CD14-positive monocyte (primary cell): ENCODE data around the gene FNBP1L. TPM values are rescaled to one million over a fixed set of nuclear protein-coding genes. Genes with fewer than 3 reads are reported as not detected.

Experiments used
- DNase-seq, 3 donors: peaks; one replicate each; pipeline ENCODE4 v3.0.0-alpha.2; 2011 to 2022
- H2AFZ ChIP-seq: 2 replicates; pipeline ENCODE4 v1.6.0; 2012; ENCODE audit warnings: mild to moderate bottlenecking, low read depth, low read length, inconsistent platforms; ENCODE audit not compliant: insufficient read depth, poor library complexity, severe bottlenecking
- H3K27ac ChIP-seq, 2 donors: 1 replicate in 1 of 2; 2 replicates in 1 of 2; pipeline ENCODE4 v1.5.1; 2012 to 2013; ENCODE audit warnings: low read length in 2 of 2, control low read depth in 1 of 2, inconsistent platforms in 1 of 2, low read depth in 1 of 2, mild to moderate bottlenecking in 1 of 2
- H3K27me3 ChIP-seq, 2 donors: one replicate each; pipeline versions ENCODE4 v1.6.0 to v1.6.1; 2011 to 2013; ENCODE audit warnings: low read length in 2 of 2; ENCODE audit not compliant: control insufficient read depth in 2 of 2, insufficient read depth in 2 of 2
- H3K36me3 ChIP-seq, 2 donors: replicated peaks in 1 of 2; 1 replicate in 1 of 2; 2 replicates in 1 of 2; pipeline versions ENCODE4 v1.5.1 to v1.6.1; 2012 to 2013; ENCODE audit warnings: low read length in 2 of 2, control low read depth in 1 of 2, inconsistent platforms in 1 of 2, mild to moderate bottlenecking in 1 of 2; ENCODE audit not compliant: insufficient read depth in 2 of 2, control insufficient read depth in 1 of 2
- H3K4me1 ChIP-seq, 2 donors: 1 replicate in 1 of 2; 2 replicates in 1 of 2; pipeline versions ENCODE4 v1.5.1 to v1.6.1; 2012 to 2013; ENCODE audit warnings: low read length in 2 of 2, control low read depth in 1 of 2, inconsistent platforms in 1 of 2, mild to moderate bottlenecking in 1 of 2, moderate library complexity in 1 of 2; ENCODE audit not compliant: insufficient read depth in 2 of 2, control insufficient read depth in 1 of 2
- H3K4me2 ChIP-seq: replicated peaks from 2 replicates; pipeline ENCODE3; 2012; ENCODE audit warnings: low read length, moderate library complexity, mild to moderate bottlenecking; ENCODE audit not compliant: poor library complexity, severe bottlenecking; ENCODE audit errors: extremely low read depth
- H3K4me3 ChIP-seq, 3 experiments: fragments of 200-600 bp in 1 of 3; sonication (generic) in 1 of 3; replicated peaks in 1 of 3; 1 replicate in 2 of 3; 2 replicates in 1 of 3; pipeline ENCODE4 v1.5.1; 2011 to 2013; ENCODE audit warnings: low read length in 3 of 3, mild to moderate bottlenecking in 3 of 3, control low read depth in 2 of 3, low read depth in 2 of 3, inconsistent platforms in 1 of 3, moderate library complexity in 1 of 3
- H3K79me2 ChIP-seq: 2 replicates; pipeline ENCODE4 v1.6.0; 2012; ENCODE audit warnings: mild to moderate bottlenecking, control low read depth, inconsistent platforms, low read length, moderate library complexity; ENCODE audit not compliant: insufficient read depth
- H3K9ac ChIP-seq: 2 replicates; pipeline ENCODE4 v1.6.0; 2017; ENCODE audit warnings: low read length, mild to moderate bottlenecking; ENCODE audit not compliant: insufficient read depth, poor library complexity, severe bottlenecking
- H3K9me3 ChIP-seq, 2 donors: replicated peaks in 1 of 2; 1 replicate in 1 of 2; 2 replicates in 1 of 2; pipeline versions ENCODE4 v1.5.1 to v1.6.1; 2012 to 2013; ENCODE audit warnings: low read length in 2 of 2, control low read depth in 1 of 2; ENCODE audit not compliant: control insufficient read depth in 1 of 2, insufficient read depth in 1 of 2
- H4K20me1 ChIP-seq: 2 replicates; pipeline ENCODE4 v1.6.0; 2012; ENCODE audit warnings: mild to moderate bottlenecking, low read length, control low read depth, moderate library complexity; ENCODE audit not compliant: insufficient read depth
- H3K27ac Mint-ChIP-seq, 7 donors: one replicate each; pipeline ENCODE4 v1.8.0; 2020; ENCODE audit warnings: mild to moderate bottlenecking in 7 of 7, mixed read lengths in 7 of 7, moderate library complexity in 6 of 7, inconsistent platforms in 2 of 7
- H3K27me3 Mint-ChIP-seq, 3 donors: one replicate each; pipeline ENCODE4 v1.8.0; 2021 to 2022; ENCODE audit warnings: low read depth in 3 of 3, mild to moderate bottlenecking in 3 of 3, mixed read lengths in 3 of 3, moderate library complexity in 3 of 3, inconsistent platforms in 1 of 3
- H3K36me3 Mint-ChIP-seq, 2 donors: one replicate each; pipeline ENCODE4 v1.8.0; 2020; ENCODE audit warnings: mixed read lengths in 2 of 2, inconsistent platforms in 1 of 2, mild to moderate bottlenecking in 1 of 2
- H3K4me1 Mint-ChIP-seq: one replicate; pipeline ENCODE4 v1.8.0; 2020; ENCODE audit warnings: mild to moderate bottlenecking, mixed read lengths
- H3K4me3 Mint-ChIP-seq, 2 donors: one replicate each; pipeline ENCODE4 v1.8.0; 2020; ENCODE audit warnings: mild to moderate bottlenecking in 2 of 2, mixed read lengths in 2 of 2, moderate library complexity in 1 of 2
- H3K9me3 Mint-ChIP-seq, 7 donors: one replicate each; pipeline ENCODE4 v1.8.0; 2020 to 2022; ENCODE audit warnings: mixed read lengths in 7 of 7, mild to moderate bottlenecking in 6 of 7, moderate library complexity in 6 of 7, inconsistent platforms in 2 of 7
- CTCF ChIP-seq: fragments of 200-600 bp; IDR thresholded peaks from one replicate; pipeline ENCODE4 v1.8.0; 2022; ENCODE audit warnings: antibody characterized with exemption, mild to moderate bottlenecking
- WGBS: methylation state at CpG from one replicate; pipeline ENCODE4 v1.1.5; 2013; ENCODE audit warnings: missing lambda C conversion rate; ENCODE audit not compliant: insufficient coverage; 5-methylcytosine and 5-hydroxymethylcytosine counted together
- intact Hi-C, 2 donors: fragments of 100-400 bp; cut with micrococcal nuclease; formaldehyde crosslinking; loops; one replicate each; pipeline versions ENCODE4 v1.15.0 to v1.15.1; 2023
- polyA plus RNA-seq, 3 donors: library from polyadenylated mRNA; depleted of rRNA in 1 of 3; unstranded in 2 of 3; stranded (reverse) in 1 of 3; fragments of 300-500 nt in 2 of 3; fragments of >200 nt in 1 of 3; fragmentation: Illumina TruSeq in 2 of 3; gene quantifications; 1 replicate in 2 of 3; 2 replicates in 1 of 3; pipeline ENCODE4 v1.2.3, GENCODE V29; 2012 to 2021

FNBP1L gene
- polyA plus RNA-seq, 3 donors = 0.15 to 0.32 (median 0.28) TPM

- Histone ChIP-seq H3K4me2 (no peak overlapping the region), H2AFZ (no peak overlapping the region), H3K36me3 (no peaks in the 10 kb centered on the region), H3K27me3 (no peaks in the 10 kb centered on the region), H3K9me3 (no peaks in the 10 kb centered on the region), H3K79me2 (no peaks in the 10 kb centered on the region), H4K20me1 (no peaks in the 10 kb centered on the region), H3K9ac (no peak overlapping the region), H3K4me1 (peaks cover 3 to 5% of the 10 kb centered on the region in 2 donors), H3K4me3 (no peak overlapping the region), H3K27ac (no peak overlapping the region)
- Mint-ChIP-seq H3K4me3 (no peak overlapping the region), H3K36me3 (no peaks in the 10 kb centered on the region), H3K9me3 (peaks cover 0 to 2% (median 0%) of the 10 kb centered on the region in 7 donors), H3K27ac (no peak overlapping the region), H3K27me3 (no peaks in the 10 kb centered on the region), H3K4me1 (peaks cover 8% of the 10 kb centered on the region)
- no peak for TF ChIP-seq CTCF
- intact Hi-C loops = loop anchor here in 1 of 2 donors (5.0 kb wide), 1 partner anchor 48 kb away; no protein-coding TSS in a partner anchor
- WGBS = no CpG with 5 or more reads among the region's 2 CpGs
- DNase-seq = no peak
These were observed 27.5 kb upstream of the FNBP1L start for GRCh38 chr1:93420400-93420799.

GRCh38 chr1:93426181-93426580 lies 21.7 kb upstream of the FNBP1L start:
- no peaks in the 10 kb centered on the region for H3K79me2 ChIP-seq
- peaks cover 0 to 16% of the 10 kb centered on the region in 2 donors for H3K9me3 ChIP-seq
- no peaks in the 10 kb centered on the region for H3K27me3 ChIP-seq
- no peak for TF ChIP-seq CTCF
- no peaks in the 10 kb centered on the region for H3K36me3 ChIP-seq
- no peak for DNase-seq
- no peak overlapping the region for H3K4me3 ChIP-seq
- H3K27ac ChIP-seq = no peak overlapping the region
- Mint-ChIP-seq H3K9me3 (peaks cover 7 to 14% (median 11%) of the 10 kb centered on the region in 7 donors), H3K27ac (no peak overlapping the region), H3K4me1 (no peaks in the 10 kb centered on the region), H3K36me3 (no peaks in the 10 kb centered on the region), H3K4me3 (no peak overlapping the region), H3K27me3 (peaks cover 0 to 2% (median 0%) of the 10 kb centered on the region in 3 donors)
- WGBS = 100% methylated on average over 2 of the region's 2 CpGs
- H3K9ac ChIP-seq = no peak overlapping the region
- H2AFZ ChIP-seq = no peak overlapping the region
- H3K4me2 ChIP-seq = no peak overlapping the region
- H4K20me1 ChIP-seq = no peaks in the 10 kb centered on the region
- no peaks in the 10 kb centered on the region for H3K4me1 ChIP-seq
- intact Hi-C loops = no loop called here
